ENCODE results near the gene RCE1.
"Not testable (repeated sequence)": the region's sequence is repeated elsewhere in the genome, so short reads cannot be mapped to it uniquely, and the experiment has no call there.

Gene RCE1, protein sequence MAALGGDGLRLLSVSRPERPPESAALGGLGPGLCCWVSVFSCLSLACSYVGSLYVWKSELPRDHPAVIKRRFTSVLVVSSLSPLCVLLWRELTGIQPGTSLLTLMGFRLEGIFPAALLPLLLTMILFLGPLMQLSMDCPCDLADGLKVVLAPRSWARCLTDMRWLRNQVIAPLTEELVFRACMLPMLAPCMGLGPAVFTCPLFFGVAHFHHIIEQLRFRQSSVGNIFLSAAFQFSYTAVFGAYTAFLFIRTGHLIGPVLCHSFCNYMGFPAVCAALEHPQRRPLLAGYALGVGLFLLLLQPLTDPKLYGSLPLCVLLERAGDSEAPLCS

DNA sequence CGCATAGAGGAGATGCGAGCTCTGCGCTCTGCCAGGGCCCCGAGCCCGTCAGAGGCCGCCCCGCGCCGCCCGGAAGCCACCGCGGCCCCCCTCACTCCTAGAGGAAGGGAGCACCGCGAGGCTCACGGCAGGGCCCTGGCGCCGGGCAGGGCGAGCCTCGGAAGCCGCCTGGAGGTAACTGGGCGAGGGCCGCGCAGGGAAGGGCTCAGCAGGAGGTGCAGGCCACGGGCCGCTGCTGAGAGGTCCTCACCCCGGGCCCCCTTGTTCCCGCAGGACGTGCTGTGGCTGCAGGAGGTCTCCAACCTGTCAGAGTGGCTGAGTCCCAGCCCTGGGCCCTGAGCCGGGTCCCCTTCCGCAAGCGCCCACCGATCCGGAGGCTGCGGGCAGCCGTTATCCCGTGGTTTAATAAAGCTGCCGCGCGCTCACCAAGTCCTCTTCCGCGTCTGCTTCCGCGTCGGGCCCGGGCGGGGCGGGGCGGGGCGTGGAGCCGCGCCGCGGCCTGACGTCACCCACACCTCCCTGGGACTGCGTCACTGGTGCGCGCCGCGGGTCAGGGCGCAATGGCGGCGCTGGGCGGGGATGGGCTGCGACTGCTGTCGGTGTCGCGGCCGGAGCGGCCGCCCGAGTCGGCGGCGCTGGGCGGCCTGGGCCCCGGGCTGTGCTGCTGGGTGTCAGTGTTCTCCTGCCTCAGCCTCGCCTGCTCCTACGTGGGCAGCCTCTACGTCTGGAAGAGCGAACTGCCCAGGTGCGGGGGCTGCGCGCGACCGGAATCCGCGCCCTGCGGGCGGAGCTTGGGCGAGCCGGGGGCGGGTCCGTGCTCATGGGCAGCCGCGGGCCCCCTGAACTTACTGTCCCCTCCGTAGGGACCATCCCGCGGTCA, at the start of gene RCE1:
Gene RCE1, plus strand, starts transcription at position 546 of the 880 bp plus-strand sequence. Its CDS starts 15 bp downstream, at position 561.
- H3K9me3 Mint-ChIP-seq: no peaks in the 10 kb centered on the region
- CTCF ChIA-PET: interaction anchor here (1.0 to 2.6 kb wide), 7 partner anchors 9 to 165 kb away, joined by 4 to 9 read pairs (median 6); partner anchors contain the start of gene RBM4B

DNA sequence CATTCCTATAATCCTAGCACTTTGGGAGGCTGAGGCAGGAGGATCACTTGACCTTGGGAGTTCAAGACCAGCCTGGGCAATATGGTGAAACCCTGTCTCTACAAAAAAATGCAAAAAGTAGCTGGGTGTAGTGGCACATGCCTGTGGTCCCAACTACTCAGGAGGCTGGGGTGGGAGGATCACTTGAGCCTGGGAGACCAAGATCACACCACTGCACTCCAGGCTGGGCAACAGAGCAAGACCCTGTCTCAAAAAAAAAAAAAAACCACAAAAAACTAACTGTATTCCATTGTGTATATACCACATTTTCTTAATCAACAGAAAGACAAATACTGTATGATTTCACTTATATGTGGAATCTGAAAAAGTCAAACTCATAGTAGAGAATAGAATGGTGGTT, 43.4 kb upstream of the RCE1 start:
- H3K9me3 Mint-ChIP-seq, H3K27ac Mint-ChIP-seq, DNase-seq, H3K36me3 Mint-ChIP-seq, CTCF ChIA-PET, H3K27me3 Mint-ChIP-seq, H3K4me1 Mint-ChIP-seq, H3K4me3 Mint-ChIP-seq: not testable (repeated sequence)

More for the DNA sequence above, at the start of gene RCE1:
- DNase-seq: peak; percentile 92
- H3K4me3 Mint-ChIP-seq: peak within 1 kb of the TSS; percentile 84
- no peaks in the 10 kb centered on the region for H3K27me3 Mint-ChIP-seq
- peaks cover 50% of the 10 kb centered on the region for H3K4me1 Mint-ChIP-seq
- peaks cover 19% of the 10 kb centered on the region for H3K36me3 Mint-ChIP-seq
- peak within 1 kb of the TSS; percentile 96 for H3K27ac Mint-ChIP-seq

DNA sequence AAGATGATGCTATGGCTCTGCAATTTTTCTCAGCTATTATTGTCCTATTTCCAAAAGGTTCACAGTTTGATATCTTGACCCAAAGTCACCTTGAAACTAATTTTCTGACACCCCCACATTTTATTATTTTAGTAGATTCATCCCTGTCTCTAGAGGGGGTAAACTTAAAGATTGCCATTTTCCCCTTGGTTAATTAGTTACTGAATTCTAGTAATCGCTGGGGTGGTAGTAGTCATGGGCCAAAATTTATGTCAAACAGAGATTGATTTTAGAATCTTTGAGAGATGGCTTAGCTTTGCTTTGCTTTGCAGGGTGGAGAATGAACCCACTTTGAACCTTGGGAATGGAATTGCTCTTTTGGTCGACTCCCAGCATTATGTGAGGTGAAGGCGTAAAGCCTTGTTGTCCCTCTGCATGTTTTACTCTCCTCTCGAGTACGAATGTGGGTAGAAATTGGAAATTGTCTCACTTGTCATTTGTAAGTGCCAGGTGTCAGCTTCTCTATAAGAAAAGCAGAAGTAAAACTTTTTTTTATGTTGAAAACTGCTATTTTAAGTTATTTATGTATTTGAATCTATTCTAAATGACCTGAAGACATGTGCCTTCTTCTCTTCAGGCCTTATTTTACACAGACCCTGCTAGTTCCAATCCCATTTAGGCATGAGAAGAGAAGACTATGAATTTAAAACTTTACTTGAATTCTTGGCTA, 42.4 kb upstream of the RCE1 start:
- DNase-seq: no peak
- H3K4me3 Mint-ChIP-seq: no peak overlapping the region
- H3K27ac Mint-ChIP-seq: no peak overlapping the region
- H3K36me3 Mint-ChIP-seq: peaks cover under 1% of the 10 kb centered on the region
- CTCF ChIA-PET: no interaction called here
- no peaks in the 10 kb centered on the region for H3K4me1 Mint-ChIP-seq
- no peaks in the 10 kb centered on the region for H3K9me3 Mint-ChIP-seq
- no peaks in the 10 kb centered on the region for H3K27me3 Mint-ChIP-seq

DNA sequence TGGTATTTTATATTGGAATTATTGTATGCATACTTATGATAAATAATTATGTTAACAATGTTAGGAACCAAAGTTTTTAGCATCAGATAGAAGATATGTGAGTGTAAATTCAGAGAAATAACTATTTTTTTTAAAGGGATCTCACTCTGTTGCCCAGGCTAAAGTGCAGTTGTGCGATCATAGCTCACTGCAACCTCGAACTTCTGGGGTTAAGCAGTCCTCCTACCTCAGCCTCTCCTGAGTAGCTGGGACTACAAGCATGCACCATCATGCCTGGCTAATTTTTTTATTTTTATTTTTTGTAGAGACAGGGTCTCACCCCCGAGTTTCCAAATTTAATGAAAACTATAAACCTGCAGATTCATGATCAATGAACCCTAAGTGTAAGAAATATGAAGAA, 33.6 kb upstream of the RCE1 start:
- Mint-ChIP-seq H3K27ac (no peak overlapping the region), H3K36me3 (peaks cover 2% of the 10 kb centered on the region), H3K9me3 (no peaks in the 10 kb centered on the region), H3K4me1 (no peaks in the 10 kb centered on the region), H3K4me3 (no peak overlapping the region), H3K27me3 (no peaks in the 10 kb centered on the region)
- DNase-seq: no peak
- CTCF ChIA-PET: no interaction called here

DNA sequence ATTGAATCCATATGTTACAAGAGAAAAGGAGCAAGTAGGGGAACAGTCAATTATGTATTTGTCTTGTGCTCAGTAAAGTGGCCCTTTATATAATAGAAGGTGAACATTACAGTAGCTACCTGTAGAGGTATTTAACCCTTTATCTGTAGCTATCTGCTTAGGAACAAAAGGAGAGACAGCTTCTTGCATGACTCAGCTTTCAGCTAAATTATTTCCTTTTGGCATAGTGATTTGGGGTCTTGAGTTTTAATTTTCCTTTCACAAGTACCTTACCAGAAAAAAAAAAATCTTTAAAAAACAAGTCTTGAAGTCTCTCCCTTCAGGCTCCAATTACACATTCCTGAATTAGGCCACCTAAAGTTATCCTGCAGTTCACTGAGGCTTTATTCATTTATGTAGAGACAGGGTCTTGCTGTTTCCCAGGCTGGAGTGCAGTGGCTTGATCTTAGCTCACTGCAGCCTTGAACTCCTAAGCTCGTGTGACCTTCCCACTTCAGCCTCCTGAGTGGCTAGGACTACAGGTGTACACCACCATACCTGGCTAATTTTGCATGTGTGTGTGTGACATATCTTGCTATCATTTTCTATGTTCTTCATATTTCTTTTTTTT, 32.6 kb upstream of the RCE1 start:
- CTCF ChIA-PET: no interaction called here
- Mint-ChIP-seq H3K27me3 (no peaks in the 10 kb centered on the region), H3K27ac (no peak overlapping the region)

DNA sequence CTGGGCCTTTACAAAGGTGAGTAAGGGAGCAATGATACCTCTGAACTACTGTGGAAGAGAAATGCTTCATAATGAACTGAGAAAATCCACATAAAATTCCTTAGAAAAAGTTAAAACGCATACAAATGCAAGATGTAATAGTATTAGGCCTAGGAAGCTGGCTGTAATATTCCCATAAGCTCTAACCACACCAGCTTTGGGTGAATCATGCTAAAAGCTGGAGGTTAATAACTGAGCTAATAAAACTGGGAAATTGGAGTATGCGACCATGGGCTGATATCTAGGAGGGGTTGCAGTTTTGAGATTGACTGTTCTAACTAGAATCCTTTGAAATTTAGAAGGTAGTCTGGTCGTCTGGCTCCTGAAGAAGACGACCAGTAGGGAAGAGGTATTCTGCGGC, 28.6 kb upstream of the RCE1 start:
- DNase-seq: no peak
- H3K27ac Mint-ChIP-seq: no peak overlapping the region
- no peak overlapping the region for H3K4me3 Mint-ChIP-seq
- CTCF ChIA-PET: no interaction called here
- H3K27me3 Mint-ChIP-seq: no peaks in the 10 kb centered on the region
- no peaks in the 10 kb centered on the region for H3K4me1 Mint-ChIP-seq
- H3K36me3 Mint-ChIP-seq: no peaks in the 10 kb centered on the region
- H3K9me3 Mint-ChIP-seq: no peaks in the 10 kb centered on the region

More for the DNA sequence above, 32.6 kb upstream of the RCE1 start:
- Mint-ChIP-seq H3K36me3 (peaks cover 2% of the 10 kb centered on the region), H3K4me1 (no peaks in the 10 kb centered on the region), H3K9me3 (no peaks in the 10 kb centered on the region), H3K4me3 (no peak overlapping the region)
- no peak for DNase-seq

DNA sequence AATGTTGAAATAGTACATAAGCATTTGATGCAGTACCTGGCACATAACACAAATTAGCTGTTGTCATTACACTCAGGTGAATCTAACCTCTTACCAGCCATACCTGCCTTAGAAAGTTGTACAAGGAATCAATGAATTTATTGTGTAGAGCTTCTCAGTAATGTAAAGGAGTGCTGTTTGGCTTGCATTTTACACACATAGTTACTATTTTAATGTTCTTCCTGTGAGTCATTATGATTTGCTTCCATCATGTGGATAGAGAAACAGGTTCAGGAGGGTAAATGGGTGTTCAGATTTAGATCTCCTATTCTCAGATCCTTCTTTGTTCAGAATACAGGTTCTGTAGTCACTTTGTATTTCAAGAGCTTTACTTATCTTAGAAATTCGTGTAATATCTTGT, 27.6 kb upstream of the RCE1 start:
- Mint-ChIP-seq H3K27ac (no peak overlapping the region), H3K4me3 (no peak overlapping the region), H3K9me3 (no peaks in the 10 kb centered on the region), H3K4me1 (no peaks in the 10 kb centered on the region), H3K36me3 (no peaks in the 10 kb centered on the region), H3K27me3 (no peaks in the 10 kb centered on the region)
- CTCF ChIA-PET: interaction anchor here (1.0 kb wide), 1 partner anchor 18 kb away, joined by 3 read pairs; no protein-coding TSS in a partner anchor
- DNase-seq: no peak

DNA sequence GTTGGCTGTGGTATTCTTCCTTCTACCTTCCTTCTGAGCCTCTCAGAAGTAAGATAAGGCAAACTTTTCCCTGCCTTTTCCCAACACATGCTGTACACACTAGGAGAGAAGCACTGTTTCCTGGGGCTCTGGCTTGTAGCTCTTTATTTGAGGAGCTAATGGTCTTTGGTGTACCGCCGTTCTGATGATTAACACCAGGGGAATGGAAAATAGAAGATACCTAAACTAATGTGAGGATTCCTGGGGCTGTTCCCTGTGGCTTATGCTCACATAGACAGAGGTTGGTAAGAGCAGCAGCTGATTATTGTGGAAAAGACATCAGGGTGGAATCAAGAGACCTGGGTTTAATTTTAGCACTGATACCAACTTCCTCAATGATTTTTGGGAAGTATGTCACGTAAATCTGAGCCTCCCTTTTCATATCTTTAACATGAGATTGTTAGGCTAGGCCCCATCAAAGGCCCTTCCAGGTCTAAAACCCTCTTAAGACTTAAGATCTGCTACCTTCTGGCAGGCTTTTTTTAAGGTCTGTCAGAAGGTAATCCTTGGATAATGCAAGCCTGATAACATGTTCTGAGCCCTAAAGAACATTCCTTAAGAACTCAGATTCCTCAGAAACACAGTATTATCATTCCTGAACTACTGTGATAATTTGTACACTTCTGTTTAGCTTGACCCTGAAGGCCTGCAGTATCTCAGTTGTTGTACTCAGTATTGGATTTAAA, 24.8 kb upstream of the RCE1 start:
- H3K9me3 Mint-ChIP-seq: no peaks in the 10 kb centered on the region
- H3K4me3 Mint-ChIP-seq: no peak overlapping the region
- DNase-seq: no peak
- H3K27ac Mint-ChIP-seq: no peak overlapping the region
- no peaks in the 10 kb centered on the region for H3K36me3 Mint-ChIP-seq
- CTCF ChIA-PET: no interaction called here
- H3K27me3 Mint-ChIP-seq: no peaks in the 10 kb centered on the region
- H3K4me1 Mint-ChIP-seq: no peaks in the 10 kb centered on the region

DNA sequence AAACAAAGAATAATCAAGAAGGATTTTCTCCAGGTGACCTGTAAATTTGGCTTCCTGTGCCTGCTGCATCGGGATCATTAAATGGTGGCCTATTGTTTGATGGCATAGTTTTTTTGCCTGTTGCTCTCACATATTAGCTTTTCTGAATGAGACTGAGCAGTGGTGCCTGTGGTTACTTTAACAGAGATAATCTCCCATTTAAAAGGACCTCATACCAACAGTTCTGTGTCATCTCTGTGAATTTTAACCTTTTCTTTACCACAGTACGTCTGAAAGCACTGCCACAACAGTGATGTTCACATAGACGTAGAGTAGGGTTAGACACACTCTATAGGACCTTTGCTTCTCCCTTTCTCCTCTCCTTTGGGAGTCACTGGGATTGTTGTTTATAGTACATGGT, 22.9 kb upstream of the RCE1 start:
- Mint-ChIP-seq H3K4me3 (no peak overlapping the region), H3K27me3 (no peaks in the 10 kb centered on the region), H3K9me3 (no peaks in the 10 kb centered on the region), H3K27ac (no peak overlapping the region), H3K36me3 (no peaks in the 10 kb centered on the region), H3K4me1 (no peaks in the 10 kb centered on the region)
- DNase-seq: no peak
- CTCF ChIA-PET: no interaction called here

DNA sequence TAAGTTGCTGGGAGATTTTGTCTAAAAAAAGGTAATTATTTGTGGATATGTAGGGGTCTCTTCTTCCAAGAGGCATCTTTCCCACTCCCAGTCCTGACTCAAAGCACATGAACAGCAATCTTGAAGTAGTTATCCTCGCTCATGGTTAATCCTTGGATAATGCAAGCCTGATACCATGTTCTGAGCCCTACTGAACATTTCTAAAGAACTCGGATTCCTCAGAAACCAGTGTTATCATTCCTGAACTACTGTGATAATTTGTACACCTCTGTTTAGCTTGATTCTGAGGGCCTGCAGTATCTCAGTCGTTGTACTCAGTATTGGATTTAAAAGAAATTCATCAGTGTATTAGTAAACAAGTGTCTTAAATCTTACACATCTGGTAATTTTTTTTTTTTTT, 22.3 kb upstream of the RCE1 start:
- no peaks in the 10 kb centered on the region for H3K36me3 Mint-ChIP-seq
- no peaks in the 10 kb centered on the region for H3K27me3 Mint-ChIP-seq
- no peaks in the 10 kb centered on the region for H3K9me3 Mint-ChIP-seq
- H3K4me1 Mint-ChIP-seq: no peaks in the 10 kb centered on the region
- H3K4me3 Mint-ChIP-seq: no peak overlapping the region
- no peak for DNase-seq
- CTCF ChIA-PET: no interaction called here
- no peak overlapping the region for H3K27ac Mint-ChIP-seq

DNA sequence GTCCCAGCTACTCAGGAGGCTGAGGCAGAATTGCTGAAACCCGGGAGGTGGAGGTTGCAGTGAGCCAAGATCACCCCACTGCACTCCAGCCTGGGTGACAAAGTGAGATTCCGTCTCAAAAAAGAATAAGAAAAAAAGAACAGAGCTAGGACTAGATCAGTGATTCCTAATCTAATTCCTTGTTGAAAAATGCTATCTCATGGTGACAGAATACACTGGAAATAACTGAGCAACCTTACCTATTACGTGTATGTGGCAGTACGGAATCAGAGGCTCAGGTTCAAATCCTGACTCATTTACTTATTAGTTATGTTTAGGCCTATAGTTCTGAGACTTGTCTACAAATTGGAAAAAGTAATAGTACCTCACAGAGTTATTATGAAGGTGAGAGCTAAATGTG, 19.5 kb upstream of the RCE1 start:
- Mint-ChIP-seq H3K27ac (no peak overlapping the region), H3K27me3 (no peaks in the 10 kb centered on the region), H3K4me1 (no peaks in the 10 kb centered on the region), H3K36me3 (peaks cover 3% of the 10 kb centered on the region), H3K4me3 (no peak overlapping the region), H3K9me3 (no peaks in the 10 kb centered on the region)
- CTCF ChIA-PET: interaction anchor here (1.6 kb wide), 1 partner anchor 244 kb away, joined by 4 read pairs; no protein-coding TSS in a partner anchor
- no peak for DNase-seq

DNA sequence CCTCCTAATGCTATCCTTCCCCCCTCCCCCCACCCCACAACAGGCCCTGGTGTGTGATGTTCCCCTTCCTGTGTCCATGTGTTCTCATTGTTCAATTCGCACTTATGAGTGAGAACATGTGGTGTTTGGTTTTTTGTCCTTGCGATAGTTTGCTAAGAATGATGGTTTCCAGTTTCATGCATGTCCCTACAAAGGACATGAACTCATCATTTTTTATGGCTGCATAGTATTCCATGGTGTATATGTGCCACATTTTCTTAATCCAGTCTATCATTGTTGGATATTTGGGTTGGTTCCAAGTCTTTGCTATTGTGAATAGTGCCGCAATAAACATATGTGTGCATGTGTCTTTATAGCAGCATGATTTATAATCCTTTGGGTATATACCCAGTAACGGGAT, 18.7 kb upstream of the RCE1 start:
- H3K4me1 Mint-ChIP-seq, DNase-seq, H3K27ac Mint-ChIP-seq, H3K36me3 Mint-ChIP-seq, H3K4me3 Mint-ChIP-seq, H3K27me3 Mint-ChIP-seq, H3K9me3 Mint-ChIP-seq: not testable (repeated sequence)
- CTCF ChIA-PET: interaction anchor here (1.6 kb wide), 1 partner anchor 245 kb away, joined by 4 read pairs; no protein-coding TSS in a partner anchor

DNA sequence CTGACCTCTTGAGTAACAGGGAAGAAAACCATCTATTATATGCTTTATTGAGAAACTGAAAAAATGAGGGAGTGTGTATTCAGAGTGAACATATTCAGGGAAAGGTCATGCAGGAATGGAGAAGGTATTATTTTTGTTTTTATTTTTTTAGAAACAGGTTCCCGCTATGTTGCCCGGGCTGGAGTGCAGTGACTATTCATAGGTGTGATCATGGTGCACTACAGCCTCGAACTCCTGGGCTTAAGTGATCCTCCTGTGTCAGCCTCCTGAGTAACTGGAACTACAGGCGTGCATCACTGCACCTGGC, 8.7 kb upstream of the RCE1 start:
- Mint-ChIP-seq H3K4me3 (no peak overlapping the region), H3K4me1 (peaks cover 10% of the 10 kb centered on the region), H3K9me3 (no peaks in the 10 kb centered on the region), H3K27me3 (no peaks in the 10 kb centered on the region), H3K27ac (peak overlapping the region; percentile 24), H3K36me3 (peaks cover 10% of the 10 kb centered on the region)
- CTCF ChIA-PET: interaction anchor here (0.8 to 4.2 kb wide), 10 partner anchors 8 to 257 kb away, joined by 3 to 47 read pairs (median 4); partner anchors contain the start of gene RCE1
- DNase-seq: no peak
